ENCODE measurements around the gene SLC38A2.

SLC38A2 gene

GRCh38 chr12:46370792-46371717, 1.5 kb downstream of the SLC38A2 start:
- H3K27me3 ChIP-seq (ENCODE audit: control insufficient read depth, insufficient read depth, low read length) = no peaks in the 10 kb centered on the region
- H3K9ac ChIP-seq (ENCODE audit: low read length) = peak overlapping the region; percentile 95
- H3K4me1 ChIP-seq (ENCODE audit: control insufficient read depth, insufficient read depth, low read length) = peaks cover 25% of the 10 kb centered on the region
- peaks cover 9% of the 10 kb centered on the region for H3K36me3 ChIP-seq (ENCODE audit: control insufficient read depth, insufficient read depth, low read length)
- peak overlapping the region; percentile 92 for H3K4me3 ChIP-seq (ENCODE audit: low read length)
- H3K9me3 ChIP-seq (ENCODE audit: control insufficient read depth, low read length) = no peaks in the 10 kb centered on the region

GRCh38 chr12:46370380-46370734, 2.2 kb downstream of the SLC38A2 start:
- Histone ChIP-seq H3K9me3 (ENCODE audit: control insufficient read depth, low read length) (no peaks in the 10 kb centered on the region), H3K27me3 (ENCODE audit: control insufficient read depth, insufficient read depth, low read length) (no peaks in the 10 kb centered on the region), H3K36me3 (ENCODE audit: control insufficient read depth, insufficient read depth, low read length) (peaks cover 9% of the 10 kb centered on the region), H3K9ac (ENCODE audit: low read length) (peak overlapping the region; percentile 95), H3K4me3 (ENCODE audit: low read length) (peak overlapping the region; percentile 92), H3K4me1 (ENCODE audit: control insufficient read depth, insufficient read depth, low read length) (peaks cover 32% of the 10 kb centered on the region)

GRCh38 chr12:46369474-46370379, 2.8 kb downstream of the SLC38A2 start:
- Histone ChIP-seq H3K4me1 (ENCODE audit: control insufficient read depth, insufficient read depth, low read length) (peaks cover 32% of the 10 kb centered on the region), H3K9me3 (ENCODE audit: control insufficient read depth, low read length) (no peaks in the 10 kb centered on the region), H3K27me3 (ENCODE audit: control insufficient read depth, insufficient read depth, low read length) (no peaks in the 10 kb centered on the region), H3K9ac (ENCODE audit: low read length) (peak overlapping the region; percentile 95), H3K36me3 (ENCODE audit: control insufficient read depth, insufficient read depth, low read length) (peaks cover 9% of the 10 kb centered on the region), H3K4me3 (ENCODE audit: low read length) (peak overlapping the region; percentile 92)

GRCh38 chr12:46369095-46369473, 3.5 kb downstream of the SLC38A2 start:
- peaks cover 9% of the 10 kb centered on the region for H3K36me3 ChIP-seq (ENCODE audit: control insufficient read depth, insufficient read depth, low read length)
- H3K9me3 ChIP-seq (ENCODE audit: control insufficient read depth, low read length) = no peaks in the 10 kb centered on the region
- peak overlapping the region; percentile 7 for H3K4me3 ChIP-seq (ENCODE audit: low read length)
- H3K9ac ChIP-seq (ENCODE audit: low read length) = peak overlapping the region; percentile 95
- no peaks in the 10 kb centered on the region for H3K27me3 ChIP-seq (ENCODE audit: control insufficient read depth, insufficient read depth, low read length)
- peaks cover 37% of the 10 kb centered on the region for H3K4me1 ChIP-seq (ENCODE audit: control insufficient read depth, insufficient read depth, low read length)

- Histone ChIP-seq H3K27me3 (ENCODE audit: control insufficient read depth, insufficient read depth, low read length) (no peaks in the 10 kb centered on the region), H3K9ac (ENCODE audit: low read length) (peak overlapping the region; percentile 95), H3K36me3 (ENCODE audit: control insufficient read depth, insufficient read depth, low read length) (peaks cover 9% of the 10 kb centered on the region), H3K4me3 (ENCODE audit: low read length) (no peak overlapping the region), H3K4me1 (ENCODE audit: control insufficient read depth, insufficient read depth, low read length) (peaks cover 41% of the 10 kb centered on the region), H3K9me3 (ENCODE audit: control insufficient read depth, low read length) (no peaks in the 10 kb centered on the region)
Measured at GRCh38 chr12:46368684-46369083, 3.9 kb downstream of the SLC38A2 start.

GRCh38 chr12:46368138-46368537, 4.4 kb downstream of the SLC38A2 start:
- H3K9me3 ChIP-seq (ENCODE audit: control insufficient read depth, low read length) = no peaks in the 10 kb centered on the region
- H3K27me3 ChIP-seq (ENCODE audit: control insufficient read depth, insufficient read depth, low read length) = no peaks in the 10 kb centered on the region
- peaks cover 9% of the 10 kb centered on the region for H3K36me3 ChIP-seq (ENCODE audit: control insufficient read depth, insufficient read depth, low read length)
- peak overlapping the region; percentile 40 for H3K9ac ChIP-seq (ENCODE audit: low read length)
- peaks cover 42% of the 10 kb centered on the region for H3K4me1 ChIP-seq (ENCODE audit: control insufficient read depth, insufficient read depth, low read length)
- no peak overlapping the region for H3K4me3 ChIP-seq (ENCODE audit: low read length)

- Histone ChIP-seq H3K9me3 (ENCODE audit: control insufficient read depth, low read length) (no peaks in the 10 kb centered on the region), H3K27me3 (ENCODE audit: control insufficient read depth, insufficient read depth, low read length) (no peaks in the 10 kb centered on the region), H3K4me1 (ENCODE audit: control insufficient read depth, insufficient read depth, low read length) (peaks cover 42% of the 10 kb centered on the region), H3K36me3 (ENCODE audit: control insufficient read depth, insufficient read depth, low read length) (peaks cover 9% of the 10 kb centered on the region), H3K4me3 (ENCODE audit: low read length) (no peak overlapping the region), H3K9ac (ENCODE audit: low read length) (peak overlapping the region; percentile 40)
Measured at GRCh38 chr12:46367351-46368029, 5.1 kb downstream of the SLC38A2 start.

GRCh38 chr12:46366771-46367170, 5.8 kb downstream of the SLC38A2 start:
- H3K4me3 ChIP-seq (ENCODE audit: low read length) = no peak overlapping the region
- H3K9me3 ChIP-seq (ENCODE audit: control insufficient read depth, low read length) = no peaks in the 10 kb centered on the region
- no peak overlapping the region for H3K9ac ChIP-seq (ENCODE audit: low read length)
- H3K27me3 ChIP-seq (ENCODE audit: control insufficient read depth, insufficient read depth, low read length) = no peaks in the 10 kb centered on the region
- peaks cover 42% of the 10 kb centered on the region for H3K4me1 ChIP-seq (ENCODE audit: control insufficient read depth, insufficient read depth, low read length)
- H3K36me3 ChIP-seq (ENCODE audit: control insufficient read depth, insufficient read depth, low read length) = peaks cover 9% of the 10 kb centered on the region

- no peak overlapping the region for H3K4me3 ChIP-seq (ENCODE audit: low read length)
- H3K36me3 ChIP-seq (ENCODE audit: control insufficient read depth, insufficient read depth, low read length) = peaks cover 9% of the 10 kb centered on the region
- no peak overlapping the region for H3K9ac ChIP-seq (ENCODE audit: low read length)
- H3K27me3 ChIP-seq (ENCODE audit: control insufficient read depth, insufficient read depth, low read length) = no peaks in the 10 kb centered on the region
- peaks cover 42% of the 10 kb centered on the region for H3K4me1 ChIP-seq (ENCODE audit: control insufficient read depth, insufficient read depth, low read length)
- H3K9me3 ChIP-seq (ENCODE audit: control insufficient read depth, low read length) = no peaks in the 10 kb centered on the region
Measured at GRCh38 chr12:46365951-46366379, 6.6 kb downstream of the SLC38A2 start.

GRCh38 chr12:46364777-46365580, 7.6 kb downstream of the SLC38A2 start:
- Histone ChIP-seq H3K9me3 (ENCODE audit: control insufficient read depth, low read length) (no peaks in the 10 kb centered on the region), H3K4me1 (ENCODE audit: control insufficient read depth, insufficient read depth, low read length) (peaks cover 42% of the 10 kb centered on the region), H3K4me3 (ENCODE audit: low read length) (no peak overlapping the region), H3K36me3 (ENCODE audit: control insufficient read depth, insufficient read depth, low read length) (peaks cover 9% of the 10 kb centered on the region), H3K9ac (ENCODE audit: low read length) (no peak overlapping the region), H3K27me3 (ENCODE audit: control insufficient read depth, insufficient read depth, low read length) (no peaks in the 10 kb centered on the region)

- Histone ChIP-seq H3K4me1 (ENCODE audit: control insufficient read depth, insufficient read depth, low read length) (peaks cover 41% of the 10 kb centered on the region), H3K27me3 (ENCODE audit: control insufficient read depth, insufficient read depth, low read length) (no peaks in the 10 kb centered on the region), H3K4me3 (ENCODE audit: low read length) (no peak overlapping the region), H3K9ac (ENCODE audit: low read length) (no peak overlapping the region), H3K9me3 (ENCODE audit: control insufficient read depth, low read length) (no peaks in the 10 kb centered on the region), H3K36me3 (ENCODE audit: control insufficient read depth, insufficient read depth, low read length) (peaks cover 9% of the 10 kb centered on the region)
Measured at GRCh38 chr12:46364300-46364696, 8.3 kb downstream of the SLC38A2 start.
